Measurements from ENCODE around the gene MMP25.
A peak's percentile ranks its signal among the peaks of the same experiment; 100 is the strongest.
"Not testable (repeated sequence)": the region's sequence is repeated elsewhere in the genome, so short reads cannot be mapped to it uniquely, and the experiment has no call there.

The MMP25 gene

DNA sequence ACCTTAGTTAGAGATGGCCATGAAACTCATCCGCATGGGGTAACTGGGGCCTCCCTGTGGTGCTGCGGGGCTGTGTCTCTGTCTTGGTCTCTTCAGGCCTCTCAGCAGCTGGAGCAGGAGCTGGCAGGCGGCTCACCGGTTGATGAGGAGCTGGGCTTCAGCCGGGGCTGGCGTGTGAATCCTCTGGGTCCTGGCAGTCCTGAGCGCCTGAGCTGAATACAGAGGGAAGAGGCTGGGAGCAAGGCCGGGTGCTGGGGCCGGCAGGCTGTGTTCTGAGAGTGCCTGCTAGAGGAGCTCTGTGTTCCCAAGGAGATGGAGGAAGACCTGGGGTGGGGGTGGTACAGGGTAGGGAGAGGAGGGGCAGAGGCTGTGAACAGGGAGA is 9.4 kb downstream of the MMP25 start:
- DNase-seq (ENCODE audit: low spot score), result not testable (repeated sequence)

DNA sequence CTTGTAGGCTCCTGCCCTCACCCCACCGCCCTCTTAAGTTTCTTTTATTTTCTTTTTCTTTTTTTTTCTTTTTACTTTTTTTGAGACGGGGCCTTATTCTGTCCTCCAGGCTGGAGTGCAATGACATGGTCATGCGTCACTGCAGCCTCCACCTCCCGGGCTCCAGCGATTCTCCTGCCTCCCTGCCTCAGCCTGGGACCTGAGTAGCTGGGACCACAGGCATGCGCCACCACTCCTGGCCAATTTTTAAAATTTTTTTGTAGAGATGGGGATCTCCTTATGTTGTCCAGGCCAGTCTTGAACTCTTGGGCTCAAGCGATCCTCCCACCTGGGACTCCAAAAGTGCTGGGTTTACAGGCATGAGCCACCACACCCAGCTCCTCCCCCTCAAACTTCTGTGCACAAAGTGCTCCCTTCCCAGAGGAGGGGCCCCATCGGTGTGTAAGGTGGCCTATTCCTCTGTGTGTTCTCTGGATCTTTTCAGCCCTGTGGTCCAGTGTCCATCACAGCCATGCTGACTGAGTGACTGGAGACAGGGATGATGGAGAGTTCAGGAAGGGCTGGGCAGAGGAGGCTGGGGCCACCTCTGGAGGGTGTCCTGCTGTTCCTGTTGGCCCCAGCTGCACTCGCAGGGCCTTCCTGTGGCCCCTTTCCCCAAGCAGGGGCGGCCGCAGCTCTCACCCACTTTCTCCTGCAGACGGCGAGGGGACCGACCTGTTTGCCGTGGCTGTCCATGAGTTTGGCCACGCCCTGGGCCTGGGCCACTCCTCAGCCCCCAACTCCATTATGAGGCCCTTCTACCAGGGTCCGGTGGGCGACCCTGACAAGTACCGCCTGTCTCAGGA is 10.2 kb downstream of the MMP25 start:
- no peak for DNase-seq (ENCODE audit: low spot score)

DNA sequence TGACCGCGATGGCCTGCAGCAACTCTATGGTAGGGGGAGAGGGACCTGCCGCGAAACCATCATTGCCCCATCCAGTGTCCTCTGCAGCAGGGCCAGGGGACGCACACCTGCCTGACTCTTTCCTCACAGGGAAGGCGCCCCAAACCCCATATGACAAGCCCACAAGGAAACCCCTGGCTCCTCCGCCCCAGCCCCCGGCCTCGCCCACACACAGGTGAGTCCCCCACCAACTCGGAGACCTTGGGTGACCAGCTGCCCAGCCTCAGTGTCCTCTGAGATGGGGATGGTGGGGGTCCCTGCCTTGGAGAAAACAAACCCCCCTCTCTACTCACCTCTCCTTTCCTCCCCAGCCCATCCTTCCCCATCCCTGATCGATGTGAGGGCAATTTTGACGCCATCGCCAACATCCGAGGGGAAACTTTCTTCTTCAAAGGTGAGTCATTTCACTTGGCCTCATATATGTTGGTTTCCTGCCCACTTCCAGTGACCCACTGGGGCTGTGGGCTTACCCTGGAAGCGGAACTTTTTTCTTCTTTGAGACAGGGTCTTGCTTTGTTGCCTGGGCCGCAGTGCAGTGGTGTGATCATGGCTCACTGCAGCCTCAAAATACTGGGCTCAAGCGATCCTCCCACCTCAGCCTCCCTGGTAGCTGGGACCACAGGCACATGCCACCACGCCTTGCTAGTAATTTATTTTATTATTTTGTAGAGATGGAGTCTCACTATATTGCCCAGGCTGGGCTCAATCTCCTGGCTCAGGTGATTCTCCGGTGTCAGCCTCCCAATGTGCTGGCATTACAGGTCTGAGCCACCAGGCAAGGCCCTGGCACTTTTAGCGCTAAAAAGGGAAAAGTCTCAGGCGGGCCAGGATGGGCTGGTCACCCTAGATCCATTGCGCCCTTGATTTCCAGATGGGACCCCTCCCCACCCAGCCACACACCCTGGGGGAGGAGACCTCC is 11.1 kb downstream of the MMP25 start:
- DNase-seq (ENCODE audit: low spot score), result no peak

DNA sequence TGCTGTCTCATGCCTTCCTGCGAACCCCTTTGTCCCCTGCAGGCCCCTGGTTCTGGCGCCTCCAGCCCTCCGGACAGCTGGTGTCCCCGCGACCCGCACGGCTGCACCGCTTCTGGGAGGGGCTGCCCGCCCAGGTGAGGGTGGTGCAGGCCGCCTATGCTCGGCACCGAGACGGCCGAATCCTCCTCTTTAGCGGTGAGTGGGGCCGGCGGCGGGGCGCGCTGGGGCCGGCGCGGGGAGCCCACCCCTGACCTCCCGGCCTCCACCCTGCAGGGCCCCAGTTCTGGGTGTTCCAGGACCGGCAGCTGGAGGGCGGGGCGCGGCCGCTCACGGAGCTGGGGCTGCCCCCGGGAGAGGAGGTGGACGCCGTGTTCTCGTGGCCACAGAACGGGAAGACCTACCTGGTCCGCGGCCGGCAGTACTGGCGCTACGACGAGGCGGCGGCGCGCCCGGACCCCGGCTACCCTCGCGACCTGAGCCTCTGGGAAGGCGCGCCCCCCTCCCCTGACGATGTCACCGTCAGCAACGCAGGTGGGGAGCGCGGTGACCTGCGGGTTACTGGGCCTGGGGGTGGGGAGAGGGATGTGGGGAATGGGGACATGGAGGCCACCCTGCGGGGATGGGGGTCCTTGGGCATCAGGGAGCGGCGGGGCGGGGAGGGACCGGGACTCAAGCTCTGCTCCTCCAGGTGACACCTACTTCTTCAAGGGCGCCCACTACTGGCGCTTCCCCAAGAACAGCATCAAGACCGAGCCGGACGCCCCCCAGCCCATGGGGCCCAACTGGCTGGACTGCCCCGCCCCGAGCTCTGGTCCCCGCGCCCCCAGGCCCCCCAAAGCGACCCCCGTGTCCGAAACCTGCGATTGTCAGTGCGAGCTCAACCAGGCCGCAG is 12.0 kb downstream of the MMP25 start:
- no peak for DNase-seq (ENCODE audit: low spot score)

DNA sequence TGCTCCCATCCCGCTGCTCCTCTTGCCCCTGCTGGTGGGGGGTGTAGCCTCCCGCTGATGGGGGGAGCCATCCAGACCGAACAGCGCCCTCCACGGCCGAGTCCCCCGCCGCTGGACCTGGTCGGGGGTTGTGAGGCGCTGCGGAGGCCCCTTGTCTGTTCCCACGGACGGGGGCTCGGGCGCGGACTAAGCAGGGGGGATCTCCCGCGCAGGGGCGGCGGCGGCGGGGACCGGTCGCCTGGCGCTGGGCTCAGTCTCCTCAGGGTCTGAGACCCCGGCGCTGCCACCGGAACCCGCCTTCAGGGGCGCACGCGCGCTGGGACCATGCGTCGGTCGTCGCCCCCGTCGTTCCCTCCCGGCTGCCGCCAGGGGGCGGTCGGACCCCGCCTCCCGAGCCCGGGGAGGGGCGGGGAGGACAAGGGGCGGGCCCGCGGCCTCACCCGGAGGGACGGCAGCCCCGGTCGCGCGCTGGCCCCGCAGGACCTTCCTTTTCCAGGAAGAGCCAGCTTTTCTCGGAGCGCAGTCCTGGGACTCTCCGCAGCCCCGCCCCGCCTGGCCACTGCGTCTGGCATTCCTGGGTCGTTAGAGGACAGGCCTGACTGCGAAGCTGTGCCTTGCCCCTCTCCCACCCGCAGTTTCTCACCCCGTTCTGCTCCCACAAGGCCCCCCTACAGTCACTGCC is 12.8 kb downstream of the MMP25 start:
- peak; percentile 78 for DNase-seq (ENCODE audit: low spot score)

DNA sequence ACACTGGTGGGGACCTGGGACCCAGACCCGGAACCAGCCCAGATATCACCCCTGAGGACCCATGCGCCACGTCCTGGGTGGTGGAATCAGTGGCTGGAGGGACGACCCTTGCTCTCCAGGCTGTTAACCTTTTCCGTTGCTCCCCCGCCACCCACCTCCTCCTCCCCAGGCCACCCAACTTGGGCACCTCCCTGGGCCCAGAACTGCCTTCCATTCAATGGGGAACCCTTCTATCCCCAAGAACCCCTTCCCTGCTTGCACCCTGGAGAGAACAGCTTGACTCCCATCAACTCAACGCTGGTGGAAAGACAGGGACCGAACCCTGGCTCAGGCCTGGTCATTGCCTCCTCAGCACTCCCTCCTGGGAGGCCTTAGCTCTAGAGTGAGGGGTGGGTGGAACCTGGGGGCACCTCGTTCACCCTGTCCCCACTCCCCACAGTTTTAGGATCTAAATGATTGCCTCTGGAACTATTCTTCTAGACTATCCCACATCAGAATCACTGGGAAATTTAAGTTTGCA is 13.4 kb downstream of the MMP25 start:
- no peak for DNase-seq (ENCODE audit: low spot score)

DNA sequence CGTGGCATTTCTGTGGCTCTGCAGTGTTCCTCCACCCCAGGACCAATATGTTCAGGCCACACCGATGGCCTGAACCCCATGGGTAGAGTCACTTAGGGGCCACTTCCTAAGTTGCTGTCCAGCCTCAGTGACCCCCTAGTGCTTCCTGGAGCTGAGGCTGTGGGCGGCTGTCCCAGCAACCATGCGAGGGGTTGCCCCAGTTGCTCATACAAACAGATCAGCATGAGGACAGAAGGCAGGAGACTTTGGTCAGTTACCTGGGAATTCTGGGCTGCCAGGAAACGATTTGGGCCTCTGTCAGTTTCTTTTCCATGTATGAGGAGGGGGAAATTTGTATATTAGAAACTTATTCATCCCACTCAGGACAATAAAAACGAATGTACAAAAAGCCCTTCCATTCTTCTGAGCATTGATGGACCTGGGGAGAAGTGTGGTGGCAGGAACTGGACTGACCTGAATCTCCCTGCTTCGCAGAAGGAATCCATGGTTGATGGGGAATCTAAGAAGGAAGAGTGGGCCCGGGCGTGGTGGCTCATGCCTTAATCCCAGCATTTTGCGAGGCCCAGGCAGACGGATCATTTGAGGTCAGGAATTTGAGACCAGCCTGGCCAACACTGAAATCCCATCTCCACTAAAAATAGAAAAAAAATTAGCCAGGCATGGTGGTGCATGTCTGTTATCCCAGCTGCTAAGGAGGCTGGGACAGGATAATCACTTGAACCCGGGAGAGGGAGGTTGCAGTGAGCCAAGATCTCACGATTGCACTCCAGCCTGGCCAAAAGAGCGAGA is 14.2 kb downstream of the MMP25 start:
- DNase-seq (ENCODE audit: low spot score), result no peak

DNA sequence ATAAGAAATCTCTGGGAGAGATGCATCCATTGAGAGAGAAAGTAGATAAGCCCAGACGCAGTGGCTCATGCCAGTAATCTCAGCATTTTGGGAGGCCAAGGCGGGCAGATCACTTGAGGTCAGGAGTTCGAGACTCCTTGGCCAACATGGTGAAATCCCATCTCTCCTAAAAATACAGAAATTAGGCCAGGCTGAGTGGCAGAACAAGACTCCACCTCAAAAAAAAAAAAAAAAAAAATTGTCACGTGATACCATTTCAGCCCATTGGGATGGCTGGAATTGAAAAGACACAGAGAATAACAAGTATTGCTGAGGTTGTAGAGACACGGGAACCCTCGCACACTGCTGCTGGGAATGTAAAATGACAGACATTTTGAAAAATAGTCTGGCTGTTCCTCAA is 16.2 kb downstream of the MMP25 start:
- no peak for DNase-seq (ENCODE audit: low spot score)

DNA sequence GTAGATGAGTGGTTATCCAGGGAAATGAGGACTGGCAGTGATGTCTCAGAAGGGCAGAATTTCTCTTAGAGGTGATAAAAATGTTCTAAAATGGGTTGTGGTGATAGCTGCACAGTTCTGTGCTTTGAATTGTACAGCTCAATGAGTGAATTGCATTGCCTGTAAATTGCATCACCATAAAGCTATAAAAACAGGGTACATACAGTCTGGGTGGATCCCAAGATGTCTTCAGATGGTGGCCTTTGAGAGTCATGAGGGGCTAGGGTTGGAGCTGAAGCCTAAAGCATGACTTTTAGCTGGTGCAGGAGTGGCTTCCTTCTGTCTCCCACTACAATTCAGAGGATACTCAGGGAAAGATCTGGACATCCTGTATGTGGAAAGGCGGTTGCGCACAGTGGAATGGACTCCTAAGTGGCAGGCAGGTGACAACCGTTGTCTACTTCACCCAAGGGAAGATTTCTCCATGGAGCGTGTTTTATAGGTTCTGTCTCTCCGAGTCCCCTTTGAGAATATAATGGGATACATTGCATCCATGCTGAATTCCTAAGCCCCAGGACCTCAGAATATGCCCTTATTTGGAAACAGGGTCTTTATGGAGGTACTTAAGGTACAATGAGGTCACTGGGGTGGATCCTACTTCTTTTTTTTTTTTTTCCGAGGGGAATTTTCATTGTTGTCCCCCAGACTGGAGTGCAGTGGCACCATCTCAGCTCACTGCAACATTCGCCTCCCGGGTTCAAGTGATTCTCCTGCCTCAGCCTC is 17.4 kb downstream of the MMP25 start:
- no peak for DNase-seq (ENCODE audit: low spot score)

DNA sequence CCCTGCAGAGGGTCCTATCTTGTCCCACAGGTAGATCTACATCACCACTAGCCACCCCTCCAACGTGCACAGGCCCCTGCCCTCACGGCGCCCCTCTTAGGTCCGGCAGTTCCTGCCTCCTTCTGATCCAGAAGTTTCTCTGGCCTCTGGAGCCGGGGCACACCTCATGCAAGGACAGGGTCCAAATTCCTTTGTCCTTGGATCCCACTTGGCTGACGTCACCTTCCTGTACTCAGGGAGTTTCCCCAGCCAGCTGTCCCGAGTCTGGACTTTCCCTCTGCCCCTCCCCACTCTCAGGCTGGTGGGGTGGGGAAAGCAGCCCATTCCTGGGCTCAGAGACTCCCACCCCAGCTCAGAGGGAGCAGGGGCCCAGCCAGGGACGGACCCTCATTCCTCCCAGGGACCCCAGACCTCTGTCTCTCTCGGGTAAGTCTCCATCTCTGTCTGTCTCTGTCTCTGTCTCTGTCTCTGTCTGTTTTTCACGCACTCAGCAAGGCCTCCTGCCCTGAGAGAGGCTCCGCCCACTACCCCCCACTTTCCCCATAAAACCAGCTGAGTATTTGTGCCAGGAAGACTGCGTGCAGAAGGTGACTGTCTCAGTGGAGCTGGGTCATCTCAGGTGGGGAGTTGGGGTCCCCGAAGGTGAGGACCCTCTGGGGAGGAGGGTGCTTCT is 18.8 kb downstream of the MMP25 start, which contains the start of gene IL32:
Gene IL32 (plus strand): TSS at position 572 of the 673 bp plus-strand sequence. CDS start 172 bp downstream, outside the sequence.
- no peak for DNase-seq (ENCODE audit: low spot score)

DNA sequence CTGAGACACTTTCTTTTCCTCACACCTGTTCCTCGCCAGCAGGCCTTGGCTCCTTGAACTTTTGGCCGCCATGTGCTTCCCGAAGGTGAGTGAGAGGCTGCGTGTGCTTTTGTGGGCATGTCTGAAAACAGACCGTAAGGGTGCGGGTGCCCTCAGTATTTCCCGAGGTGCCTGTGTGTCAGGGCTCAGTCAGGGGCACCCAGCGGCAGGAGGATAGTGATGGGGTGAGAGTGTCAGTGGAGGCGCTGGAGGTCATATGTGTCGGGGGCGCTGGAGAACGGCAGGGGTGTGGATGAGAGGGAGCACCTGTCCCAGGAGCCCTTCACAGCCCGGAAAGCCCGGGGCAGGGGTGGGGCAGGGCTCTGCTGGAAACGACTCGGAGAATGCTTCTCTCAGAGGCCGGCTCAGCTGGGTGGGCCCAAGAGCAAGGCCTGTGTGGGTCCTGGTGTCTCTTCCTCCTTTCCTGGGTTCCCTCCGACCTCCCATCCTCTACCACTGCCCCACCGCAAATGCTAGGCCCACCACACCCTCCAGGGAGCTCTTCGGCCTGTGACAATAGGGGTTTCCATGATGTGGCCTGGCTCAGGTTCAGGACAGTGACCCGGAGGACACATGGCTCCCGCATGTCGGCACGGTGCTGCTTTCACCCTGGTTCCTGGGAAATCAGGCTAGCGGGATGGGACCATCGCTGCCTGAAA is 19.5 kb downstream of the MMP25 start:
- DNase-seq (ENCODE audit: low spot score), result no peak

DNA sequence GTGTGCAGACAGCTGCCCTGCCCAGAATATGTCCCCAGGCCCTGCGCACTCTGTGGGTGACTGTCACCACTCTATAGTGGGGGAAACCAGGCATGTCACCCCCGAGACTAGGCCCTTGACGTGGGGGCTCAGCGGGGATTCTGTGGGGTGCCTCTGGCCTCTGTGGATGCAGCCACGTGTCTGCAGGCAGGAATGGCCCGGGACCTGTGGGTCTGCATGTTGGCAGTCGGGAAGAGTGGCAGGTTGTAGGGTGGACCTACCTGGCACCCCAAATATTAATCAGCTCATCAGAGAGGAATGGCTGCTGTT is 20.0 kb downstream of the MMP25 start:
- DNase-seq (ENCODE audit: low spot score), result no peak

DNA sequence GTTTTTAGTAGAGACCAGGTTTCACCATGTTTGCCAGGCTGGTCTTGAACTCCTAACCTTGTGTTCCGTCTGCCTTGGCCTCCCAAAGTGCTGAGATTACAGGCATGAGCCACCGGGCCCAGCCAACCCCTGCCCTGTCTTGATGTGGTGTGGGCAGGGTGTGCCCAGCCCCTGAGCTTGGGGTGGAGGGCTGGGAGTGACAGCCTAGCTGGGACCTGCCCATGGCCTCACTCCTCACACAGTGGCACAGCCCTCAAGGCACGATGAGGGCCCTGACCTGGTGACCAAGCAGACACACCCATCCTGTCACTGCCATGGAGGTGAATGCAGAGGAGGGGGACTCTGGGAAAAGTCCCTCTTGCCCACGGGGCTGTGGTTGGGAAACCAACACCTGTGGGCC is 22.1 kb downstream of the MMP25 start:
- no peak for DNase-seq (ENCODE audit: low spot score)

DNA sequence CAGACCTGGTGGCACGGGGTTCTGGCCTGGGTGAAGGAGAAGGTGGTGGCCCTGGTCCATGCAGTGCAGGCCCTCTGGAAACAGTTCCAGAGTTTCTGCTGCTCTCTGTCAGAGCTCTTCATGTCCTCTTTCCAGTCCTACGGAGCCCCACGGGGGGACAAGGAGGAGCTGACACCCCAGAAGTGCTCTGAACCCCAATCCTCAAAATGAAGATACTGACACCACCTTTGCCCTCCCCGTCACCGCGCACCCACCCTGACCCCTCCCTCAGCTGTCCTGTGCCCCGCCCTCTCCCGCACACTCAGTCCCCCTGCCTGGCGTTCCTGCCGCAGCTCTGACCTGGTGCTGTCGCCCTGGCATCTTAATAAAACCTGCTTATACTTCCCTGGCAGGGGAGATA is 22.8 kb downstream of the MMP25 start:
- not testable (repeated sequence) for DNase-seq (ENCODE audit: low spot score)

DNA sequence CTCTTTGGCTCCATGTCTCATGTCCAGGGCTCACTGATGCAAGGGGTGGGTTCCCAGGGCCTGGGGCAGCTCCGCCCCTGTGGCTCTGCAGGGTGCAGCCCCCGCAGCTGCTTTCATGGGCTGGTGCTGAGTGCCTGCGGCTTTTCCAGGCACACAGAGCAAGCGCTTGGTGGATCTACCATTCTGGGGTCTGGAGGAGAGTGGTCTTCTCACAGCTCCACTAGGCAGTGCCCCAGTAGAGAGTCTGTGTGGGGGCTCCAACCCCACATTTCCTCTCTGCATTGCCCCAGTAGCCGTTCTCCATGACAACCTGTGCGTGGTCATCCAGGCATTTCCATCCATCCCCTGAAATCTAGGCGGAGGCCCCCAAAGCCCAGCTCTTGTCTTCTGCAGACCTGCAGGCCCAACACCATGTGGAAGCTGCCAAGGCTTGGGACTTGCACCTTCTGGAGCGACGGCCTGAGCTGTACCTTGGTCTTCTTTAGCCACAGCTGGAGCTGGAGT is 24.3 kb downstream of the MMP25 start:
- DNase-seq (ENCODE audit: low spot score), result no peak

DNA sequence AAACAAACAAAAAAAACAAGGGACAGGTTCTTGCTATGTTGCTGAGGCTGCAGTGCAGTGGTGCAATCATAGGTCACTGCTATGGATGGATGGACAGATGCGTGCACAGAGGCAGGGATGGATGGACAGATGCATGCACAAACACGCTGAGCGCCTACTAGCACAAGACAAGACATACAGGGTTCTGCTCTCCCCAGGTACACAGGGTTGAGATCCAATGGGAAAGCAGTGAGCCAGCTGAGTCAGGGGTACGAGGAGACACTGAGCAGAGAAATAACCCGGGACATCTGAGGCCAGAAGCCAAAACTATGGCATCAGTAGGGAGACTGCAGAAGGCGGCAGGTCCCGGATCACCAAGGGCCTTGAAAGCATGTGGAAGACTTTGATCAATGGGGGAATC is 25.3 kb downstream of the MMP25 start:
- DNase-seq (ENCODE audit: low spot score), result no peak

DNA sequence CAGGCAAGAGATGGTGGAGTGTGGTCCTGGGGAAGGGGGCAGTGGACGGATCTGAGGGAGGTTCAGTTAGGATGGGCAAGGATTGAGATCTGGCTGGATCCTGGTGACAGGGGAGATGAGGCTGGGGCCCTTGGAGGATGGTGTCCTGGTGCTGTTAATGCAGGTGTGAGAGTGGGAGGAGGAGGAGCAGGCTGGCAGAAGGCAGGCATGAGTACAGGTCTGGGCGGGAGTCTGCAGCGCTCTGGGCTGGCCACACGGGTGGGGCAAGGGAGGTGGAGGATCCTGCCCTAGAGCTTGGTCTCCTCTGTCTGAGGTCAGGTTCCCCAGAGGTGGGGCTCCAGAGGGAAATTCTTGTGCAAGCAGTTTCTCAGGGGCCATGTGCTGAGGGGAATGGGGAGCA is 25.8 kb downstream of the MMP25 start:
- not testable (repeated sequence) for DNase-seq (ENCODE audit: low spot score)

DNA sequence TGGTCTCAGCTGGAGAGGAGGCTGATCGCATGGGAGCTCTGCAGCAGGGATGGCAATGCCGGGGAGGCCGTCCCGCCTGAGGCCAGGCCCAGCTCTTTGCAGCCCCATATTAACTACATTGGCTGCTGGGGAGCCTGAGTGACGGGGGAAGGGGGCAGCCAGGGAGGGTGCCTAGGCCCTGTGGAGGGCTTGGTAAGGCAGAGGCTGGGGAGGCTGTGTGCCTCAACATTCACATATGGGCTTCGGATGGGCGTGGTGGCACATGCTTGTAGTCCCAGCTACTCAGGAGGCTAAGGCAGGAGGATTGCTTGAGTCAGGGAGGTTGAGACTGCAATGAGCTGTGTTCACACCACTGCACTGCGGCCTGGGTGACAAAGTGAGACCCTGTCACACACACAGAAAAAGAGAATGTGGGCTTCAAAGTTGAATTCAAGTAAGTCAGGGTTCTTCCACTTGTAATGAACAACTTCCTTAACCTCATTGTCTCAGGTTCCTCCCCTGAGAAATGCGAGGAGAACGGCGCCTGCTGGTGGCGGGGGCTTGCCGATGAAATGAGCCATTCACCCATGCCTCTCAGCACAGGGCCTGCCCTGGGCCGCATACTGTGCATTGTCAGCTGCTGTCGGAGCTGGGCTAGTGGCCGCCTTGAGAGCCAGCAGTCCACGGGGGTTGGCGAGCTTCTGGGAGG is 26.4 kb downstream of the MMP25 start:
- DNase-seq (ENCODE audit: low spot score), result not testable (repeated sequence)

All from COLO829 (cell line).